Nephron progenitor cell (in vitro differentiated cells): ENCODE measurements around the gene SEMA5B.

Experiments used
- DNase-seq: peaks from one replicate; pipeline ENCODE4 v3.0.0; 2021
- H3K27ac Mint-ChIP-seq: 2 replicates; pipeline ENCODE4 v1.8.0; 2021; ENCODE audit warnings: mild to moderate bottlenecking, moderate library complexity, mixed read lengths
- H3K27me3 Mint-ChIP-seq: 2 replicates; pipeline ENCODE4 v1.8.0; 2021; ENCODE audit warnings: mild to moderate bottlenecking, low read depth, mixed read lengths; ENCODE audit not compliant: poor library complexity
- H3K36me3 Mint-ChIP-seq: 2 replicates; pipeline ENCODE4 v1.8.0; 2021; ENCODE audit warnings: low read depth, mixed read lengths
- H3K4me1 Mint-ChIP-seq: 2 replicates; pipeline ENCODE4 v1.8.0; 2021; ENCODE audit warnings: mixed read lengths
- H3K4me3 Mint-ChIP-seq: 2 replicates; pipeline ENCODE4 v1.8.0; 2021; ENCODE audit warnings: mild to moderate bottlenecking, moderate library complexity, mixed read lengths
- H3K9me3 Mint-ChIP-seq: 2 replicates; pipeline ENCODE4 v1.8.0; 2021; ENCODE audit warnings: mild to moderate bottlenecking, moderate library complexity, mixed read lengths
- CTCF ChIP-seq: fragments of 200-600 bp; sonication (generic); IDR thresholded peaks from 2 replicates; pipeline ENCODE4 v1.5.0; 2021; ENCODE audit warnings: antibody characterized with exemption

The SEMA5B gene

GRCh38 chr3:123046262-123047061, 18.9 kb upstream of the SEMA5B start:
- H3K27ac Mint-ChIP-seq: no peak overlapping the region
- no peak for DNase-seq
- H3K4me3 Mint-ChIP-seq: no peak overlapping the region
- no peak for TF ChIP-seq CTCF
- H3K27me3 Mint-ChIP-seq: peaks cover 19% of the 10 kb centered on the region
- no peaks in the 10 kb centered on the region for H3K36me3 Mint-ChIP-seq
- peaks cover 45% of the 10 kb centered on the region for H3K4me1 Mint-ChIP-seq
- H3K9me3 Mint-ChIP-seq: no peaks in the 10 kb centered on the region

- H3K27ac Mint-ChIP-seq: no peak overlapping the region
- DNase-seq: no peak
- H3K9me3 Mint-ChIP-seq: no peaks in the 10 kb centered on the region
- H3K27me3 Mint-ChIP-seq: peaks cover 18% of the 10 kb centered on the region
- no peak for TF ChIP-seq CTCF
- H3K36me3 Mint-ChIP-seq: no peaks in the 10 kb centered on the region
- H3K4me3 Mint-ChIP-seq: no peak overlapping the region
- peaks cover 37% of the 10 kb centered on the region for H3K4me1 Mint-ChIP-seq
These were observed 17.6 kb upstream of the SEMA5B start for GRCh38 chr3:123044981-123045763.

- Mint-ChIP-seq H3K9me3 (no peaks in the 10 kb centered on the region), H3K27ac (no peak overlapping the region), H3K4me1 (peaks cover 31% of the 10 kb centered on the region), H3K36me3 (no peaks in the 10 kb centered on the region), H3K27me3 (peaks cover 27% of the 10 kb centered on the region), H3K4me3 (no peak overlapping the region)
- no peak for DNase-seq
- no peak for TF ChIP-seq CTCF
These were observed 14.8 kb upstream of the SEMA5B start for GRCh38 chr3:123042413-123042812.

GRCh38 chr3:123039178-123039577, 11.6 kb upstream of the SEMA5B start:
- H3K4me1 Mint-ChIP-seq: peaks cover 28% of the 10 kb centered on the region
- H3K9me3 Mint-ChIP-seq: no peaks in the 10 kb centered on the region
- TF ChIP-seq CTCF: no peak
- H3K36me3 Mint-ChIP-seq: no peaks in the 10 kb centered on the region
- DNase-seq: no peak
- peaks cover 23% of the 10 kb centered on the region for H3K27me3 Mint-ChIP-seq
- no peak overlapping the region for H3K4me3 Mint-ChIP-seq
- no peak overlapping the region for H3K27ac Mint-ChIP-seq

GRCh38 chr3:123038751-123039150, 11.2 kb upstream of the SEMA5B start:
- Mint-ChIP-seq H3K27ac (no peak overlapping the region), H3K36me3 (no peaks in the 10 kb centered on the region), H3K27me3 (peaks cover 21% of the 10 kb centered on the region), H3K4me3 (no peak overlapping the region), H3K9me3 (no peaks in the 10 kb centered on the region), H3K4me1 (peaks cover 30% of the 10 kb centered on the region)
- no peak for DNase-seq
- no peak for TF ChIP-seq CTCF
